ELF-1 (cell line): ENCODE data around the gene RGL1.
"Not testable (repeated sequence)": the region's sequence is repeated elsewhere in the genome, so short reads cannot be mapped to it uniquely, and the experiment has no call there.

Experiments used
- DNase-seq: peaks from one replicate; pipeline ENCODE4 v3.0.0-alpha.2; 2016; ENCODE audit warnings: low read depth, low spot score

The RGL1 gene

GRCh38 chr1:183804916-183805841 lies at the start of gene RGL1:
TSS of gene RGL1 (plus strand) at chr1:183805120. CDS start at chr1:183805298, 178 bp downstream.
- DNase-seq: peak; percentile 71

- no peak for DNase-seq
Measured at GRCh38 chr1:183756326-183756725, 48.6 kb upstream of the RGL1 start.

GRCh38 chr1:183757061-183757460 lies 47.9 kb upstream of the RGL1 start:
- DNase-seq: no peak

GRCh38 chr1:183758913-183759312 lies 46.0 kb upstream of the RGL1 start:
- no peak for DNase-seq

GRCh38 chr1:183760661-183761060 lies 44.3 kb upstream of the RGL1 start:
- DNase-seq: no peak

GRCh38 chr1:183761871-183762270 lies 43.0 kb upstream of the RGL1 start:
- no peak for DNase-seq

GRCh38 chr1:183762856-183763255 lies 42.1 kb upstream of the RGL1 start:
- DNase-seq: not testable (repeated sequence)

- no peak for DNase-seq
Measured at GRCh38 chr1:183764981-183765380, 39.9 kb upstream of the RGL1 start.

GRCh38 chr1:183769956-183770815 lies 34.7 kb upstream of the RGL1 start:
- DNase-seq: no peak

GRCh38 chr1:183770816-183771128 lies 34.1 kb upstream of the RGL1 start:
- DNase-seq: no peak

- no peak for DNase-seq
Measured at GRCh38 chr1:183773482-183774274, 31.2 kb upstream of the RGL1 start.

GRCh38 chr1:183774938-183775337 lies 30.0 kb upstream of the RGL1 start:
- DNase-seq: no peak

GRCh38 chr1:183776731-183777130 lies 28.2 kb upstream of the RGL1 start:
- DNase-seq: no peak

- DNase-seq: no peak
Measured at GRCh38 chr1:183777328-183777727, 27.6 kb upstream of the RGL1 start.

- no peak for DNase-seq
Measured at GRCh38 chr1:183778045-183778444, 26.9 kb upstream of the RGL1 start.

- no peak for DNase-seq
Measured at GRCh38 chr1:183778568-183779433, 26.1 kb upstream of the RGL1 start.

- no peak for DNase-seq
Measured at GRCh38 chr1:183780159-183780558, 24.8 kb upstream of the RGL1 start.

GRCh38 chr1:183780757-183781156 lies 24.2 kb upstream of the RGL1 start:
- no peak for DNase-seq

- no peak for DNase-seq
Measured at GRCh38 chr1:183783342-183783741, 21.6 kb upstream of the RGL1 start.

- no peak for DNase-seq
Measured at GRCh38 chr1:183783767-183784637, 20.9 kb upstream of the RGL1 start.
